Neural crest cell (in vitro differentiated cells): ENCODE results near the gene EIF5A. TPM values are rescaled to one million over a fixed set of nuclear protein-coding genes. Genes with fewer than 3 reads are reported as not detected.

Source experiments
- DNase-seq: peaks from one replicate; pipeline ENCODE4 v3.0.0; 2021; ENCODE audit warnings: low read depth, mixed read lengths, low spot score
- H3K27ac Mint-ChIP-seq: one replicate; pipeline ENCODE4 v1.8.0; 2021; ENCODE audit warnings: mild to moderate bottlenecking, mixed read lengths; ENCODE audit not compliant: unreplicated experiment
- H3K27me3 Mint-ChIP-seq: 2 replicates; pipeline ENCODE4 v1.8.0; 2021; ENCODE audit warnings: low read depth, mild to moderate bottlenecking, mixed read lengths
- H3K36me3 Mint-ChIP-seq: 2 replicates; pipeline ENCODE4 v1.8.0; 2021; ENCODE audit warnings: low read depth, mild to moderate bottlenecking, mixed read lengths
- H3K4me1 Mint-ChIP-seq: 2 replicates; pipeline ENCODE4 v1.8.0; 2021; ENCODE audit warnings: mixed read lengths
- H3K4me3 Mint-ChIP-seq: one replicate; pipeline ENCODE4 v1.8.0; 2021; ENCODE audit warnings: mild to moderate bottlenecking, mixed read lengths
- H3K9me3 Mint-ChIP-seq: 2 replicates; pipeline ENCODE4 v1.8.0; 2021; ENCODE audit warnings: mixed read lengths
- CTCF ChIP-seq: fragments of 200-600 bp; sonication (generic); conservative IDR thresholded peaks from 2 replicates; pipeline ENCODE4 v1.5.0; 2021; ENCODE audit warnings: antibody characterized with exemption, mild to moderate bottlenecking
- total RNA-seq: library from RNA; stranded (reverse); gene quantifications from 2 replicates; pipeline ENCODE4 v1.2.1, GENCODE V29; 2021

The EIF5A gene
- total RNA-seq, 1 donor from 2014 or later, result 725 TPM

- Mint-ChIP-seq H3K9me3 (no peaks in the 10 kb centered on the region), H3K27ac (no peak overlapping the region), H3K4me1 (peaks cover 13% of the 10 kb centered on the region), H3K4me3 (no peak overlapping the region), H3K27me3 (peaks cover 68% of the 10 kb centered on the region), H3K36me3 (no peaks in the 10 kb centered on the region)
- TF ChIP-seq CTCF, result no peak
- DNase-seq, result no peak
Observed at GRCh38 chr17:7266784-7267183, 40.6 kb upstream of the EIF5A start.

GRCh38 chr17:7279448-7279847 lies 28.0 kb upstream of the EIF5A start:
- peaks cover 30% of the 10 kb centered on the region for H3K27me3 Mint-ChIP-seq
- no peak overlapping the region for H3K4me3 Mint-ChIP-seq

GRCh38 chr17:7280519-7281073 lies 26.8 kb upstream of the EIF5A start:
- Mint-ChIP-seq H3K4me1 (peaks cover 21% of the 10 kb centered on the region), H3K27me3 (peaks cover 30% of the 10 kb centered on the region), H3K36me3 (no peaks in the 10 kb centered on the region), H3K4me3 (peak overlapping the region; percentile 90), H3K27ac (no peak overlapping the region), H3K9me3 (no peaks in the 10 kb centered on the region)
- DNase-seq, result peak; percentile 77
- TF ChIP-seq CTCF, result peak; percentile 86

More at GRCh38 chr17:7279448-7279847, 28.0 kb upstream of the EIF5A start:
- H3K36me3 Mint-ChIP-seq, result no peaks in the 10 kb centered on the region
- no peaks in the 10 kb centered on the region for H3K9me3 Mint-ChIP-seq
- DNase-seq, result no peak
- peaks cover 21% of the 10 kb centered on the region for H3K4me1 Mint-ChIP-seq
- H3K27ac Mint-ChIP-seq, result no peak overlapping the region
- TF ChIP-seq CTCF, result no peak

GRCh38 chr17:7281074-7281952 lies 26.1 kb upstream of the EIF5A start, which contains the start of gene SLC2A4:
Gene SLC2A4 (plus strand): TSS chr17:7281718. CDS start chr17:7281935, 217 bp downstream.
- H3K27me3 Mint-ChIP-seq, result peaks cover 30% of the 10 kb centered on the region
- DNase-seq, result peak; percentile 96
- no peaks in the 10 kb centered on the region for H3K36me3 Mint-ChIP-seq
- no peak for TF ChIP-seq CTCF
- peak within 1 kb of the TSS; percentile 90 for H3K4me3 Mint-ChIP-seq
- no peak within 1 kb of the TSS for H3K27ac Mint-ChIP-seq
- no peaks in the 10 kb centered on the region for H3K9me3 Mint-ChIP-seq
- H3K4me1 Mint-ChIP-seq, result peaks cover 21% of the 10 kb centered on the region

GRCh38 chr17:7281953-7282751 lies 25.3 kb upstream of the EIF5A start:
- Mint-ChIP-seq H3K36me3 (no peaks in the 10 kb centered on the region), H3K27ac (no peak overlapping the region), H3K27me3 (peaks cover 29% of the 10 kb centered on the region), H3K4me3 (peak overlapping the region; percentile 90), H3K4me1 (peaks cover 21% of the 10 kb centered on the region), H3K9me3 (no peaks in the 10 kb centered on the region)
- TF ChIP-seq CTCF, result no peak
- peak; percentile 22 for DNase-seq
